K562 (cell line): ENCODE measurements around the gene PTPMT1. TPM values are rescaled to one million over a fixed set of nuclear protein-coding genes. Genes with fewer than 3 reads are reported as not detected.

ENCODE experiments used
- BRF1 ChIP-seq: IDR thresholded peaks from 3 replicates; pipeline ENCODE4 v1.6.1; 2011; ENCODE audit warnings: borderline replicate concordance, mild to moderate bottlenecking; ENCODE audit not compliant: insufficient read length; ENCODE audit errors: extremely low read depth
- FOXA1 ChIP-seq: fragments of 450-650 bp; IDR thresholded peaks from 2 replicates; pipeline ENCODE4 v1.6.1; 2016; ENCODE audit warnings: mild to moderate bottlenecking, borderline replicate concordance
- MBD2 ChIP-seq: sonication (generic); IDR thresholded peaks from 2 replicates; pipeline ENCODE4 v1.6.1; 2016; ENCODE audit warnings: low read depth, borderline replicate concordance
- MXI1 ChIP-seq: IDR thresholded peaks from 2 replicates; pipeline ENCODE4 v1.6.1; 2011; ENCODE audit warnings: low read depth, mild to moderate bottlenecking, improper control_type of control experiment, low read length
- RAD51 ChIP-seq: fragments of 450-650 bp; IDR thresholded peaks from 2 replicates; pipeline ENCODE4 v1.7.1; 2016; ENCODE audit warnings: low read depth, mild to moderate bottlenecking, borderline replicate concordance
- SMAD2 ChIP-seq: fragments of 150-350 bp; IDR thresholded peaks from 2 replicates; pipeline ENCODE4 v1.6.1; 2014; ENCODE audit warnings: low read depth, mild to moderate bottlenecking, low read length
- SNIP1 ChIP-seq: fragments of 450-650 bp; IDR thresholded peaks from 2 replicates; pipeline ENCODE4 v1.7.1; 2017; ENCODE audit warnings: low read depth, mild to moderate bottlenecking
- SPI1 ChIP-seq: IDR thresholded peaks from 2 replicates; pipeline ENCODE4 v1.6.1; 2011; ENCODE audit warnings: low read depth, low read length, control low read depth, borderline replicate concordance
- SRSF3 ChIP-seq: fragments of 200-400 bp; formaldehyde crosslinking; IDR thresholded peaks from 2 replicates; pipeline ENCODE4 v1.6.1; 2016; ENCODE audit warnings: mild to moderate bottlenecking, low read length, moderate library complexity; ENCODE audit not compliant: insufficient read depth
- ZNF143 ChIP-seq: sonication (generic); formaldehyde crosslinking; IDR thresholded peaks from 2 replicates; pipeline ENCODE4 v1.9.0; 2022; ENCODE audit warnings: mild to moderate bottlenecking, missing genetic modification reagents
- polyA plus RNA-seq, 8 experiments: library from polyadenylated mRNA; depleted of rRNA in 4 of 8; stranded (reverse) in 5 of 8; unstranded in 3 of 8; fragments of >200 nt; fragmentation: Nextera tagmentation in 2 of 8; fragmentation: Illumina TruSeq in 1 of 8; extraction: Ambion mirVana in 2 of 8; extraction: Trizol in 1 of 8; gene quantifications; 2 replicates each; pipeline versions ENCODE4 v1.2.1 to v1.2.3, GENCODE V29; 2011 to 2014; ENCODE audit warnings: inconsistent platforms in 1 of 8, missing spikeins in 1 of 8
- total RNA-seq, 7 experiments: library from RNA; depleted of rRNA in 6 of 7; stranded (reverse); fragments of >200 nt in 6 of 7; fragmentation: Illumina TruSeq in 2 of 7; extraction: Trizol in 2 of 7; gene quantifications; 2 replicates each; pipeline versions ENCODE4 v1.2.1 to v1.2.3, GENCODE V29; 2011 to 2021; ENCODE audit warnings: low replicate concordance in 1 of 7
- TF ChIP-seq, protein P1 (sequence below): fragments of 450-650 bp; IDR thresholded peaks from 2 replicates; pipeline ENCODE4 v1.6.1; 2014; ENCODE audit warnings: low read depth, mild to moderate bottlenecking, moderate library complexity, borderline replicate concordance
- TF ChIP-seq, protein P2 (sequence below): fragments of 450-650 bp; formaldehyde crosslinking; IDR thresholded peaks from 2 replicates; pipeline ENCODE4 v1.4.0; 2020; ENCODE audit warnings: mild to moderate bottlenecking, moderate library complexity
- TF ChIP-seq, protein P3 (sequence below): fragments of 450-650 bp; IDR thresholded peaks from 2 replicates; pipeline ENCODE4 v1.6.1; 2018; ENCODE audit not compliant: partially characterized antibody
- TF ChIP-seq, protein P4 (sequence below): fragments of 250-450 bp; sonication (Bioruptor Pico); IDR thresholded peaks from 2 replicates; pipeline ENCODE4 v1.4.0; 2020

The PTPMT1 gene
- total and polyA plus RNA-seq, 9 of the 15 experiments (the other 6 are each of a cell fraction or from before 2014, with no cell fraction given): 10.4 to 140 (median 67.2) TPM

DNA sequence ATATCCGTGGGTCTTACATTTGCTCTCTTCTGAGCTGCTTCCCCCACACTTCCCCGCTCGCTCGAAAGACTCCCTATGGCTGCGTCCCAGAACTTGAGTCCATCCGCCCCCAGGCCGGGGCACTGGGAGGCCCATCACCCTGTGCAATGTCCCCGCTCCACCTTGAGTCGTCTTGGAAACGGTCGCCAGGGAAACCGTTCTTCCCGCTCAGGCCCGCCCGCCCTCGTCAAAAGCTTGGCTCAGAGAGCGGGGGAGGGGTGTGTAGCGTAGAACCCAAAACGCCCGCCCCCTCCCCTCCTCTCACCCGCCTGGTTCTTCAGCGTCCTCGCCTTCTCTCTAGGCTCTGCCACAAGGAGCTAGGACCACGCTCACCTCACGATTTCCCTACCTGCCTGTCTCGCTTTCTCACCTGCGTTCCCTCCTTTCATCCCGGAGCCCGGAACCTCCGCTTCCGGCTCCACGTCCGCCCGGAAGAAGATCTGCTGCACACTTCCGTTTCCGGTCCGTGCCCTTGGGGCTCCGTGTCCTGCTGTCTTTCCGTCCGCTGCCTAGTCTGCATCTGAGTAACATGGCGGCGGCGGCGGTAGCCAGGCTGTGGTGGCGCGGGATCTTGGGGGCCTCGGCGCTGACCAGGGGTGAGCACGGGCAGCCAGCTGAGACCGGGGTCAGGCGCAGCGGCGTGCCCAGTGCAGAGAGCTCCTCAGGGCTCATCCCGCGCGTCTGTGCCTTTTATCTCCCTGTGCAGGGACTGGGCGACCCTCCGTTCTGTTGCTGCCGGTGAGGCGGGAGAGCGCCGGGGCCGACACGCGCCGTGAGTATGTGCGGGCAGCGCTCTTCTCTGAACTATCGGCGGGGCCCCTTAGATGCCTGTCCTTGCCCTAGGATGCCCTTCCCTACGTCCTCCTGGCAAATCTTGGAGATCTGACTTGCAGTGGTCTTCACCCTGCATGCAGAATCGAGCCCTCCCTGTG lies 13.4 kb downstream of the PTPMT1 start, which contains the start of the genes KBTBD4 and NDUFS3 (continued):
- no peak for TF ChIP-seq SMAD2
- no peak for TF ChIP-seq SRSF3
- TF ChIP-seq, protein P1, sequence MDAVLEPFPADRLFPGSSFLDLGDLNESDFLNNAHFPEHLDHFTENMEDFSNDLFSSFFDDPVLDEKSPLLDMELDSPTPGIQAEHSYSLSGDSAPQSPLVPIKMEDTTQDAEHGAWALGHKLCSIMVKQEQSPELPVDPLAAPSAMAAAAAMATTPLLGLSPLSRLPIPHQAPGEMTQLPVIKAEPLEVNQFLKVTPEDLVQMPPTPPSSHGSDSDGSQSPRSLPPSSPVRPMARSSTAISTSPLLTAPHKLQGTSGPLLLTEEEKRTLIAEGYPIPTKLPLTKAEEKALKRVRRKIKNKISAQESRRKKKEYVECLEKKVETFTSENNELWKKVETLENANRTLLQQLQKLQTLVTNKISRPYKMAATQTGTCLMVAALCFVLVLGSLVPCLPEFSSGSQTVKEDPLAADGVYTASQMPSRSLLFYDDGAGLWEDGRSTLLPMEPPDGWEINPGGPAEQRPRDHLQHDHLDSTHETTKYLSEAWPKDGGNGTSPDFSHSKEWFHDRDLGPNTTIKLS: peak; percentile 90; the same call in 1 of the 2 replicates
- no peak for TF ChIP-seq SNIP1
- peak; percentile 99 for TF ChIP-seq MXI1
- TF ChIP-seq, protein P2, sequence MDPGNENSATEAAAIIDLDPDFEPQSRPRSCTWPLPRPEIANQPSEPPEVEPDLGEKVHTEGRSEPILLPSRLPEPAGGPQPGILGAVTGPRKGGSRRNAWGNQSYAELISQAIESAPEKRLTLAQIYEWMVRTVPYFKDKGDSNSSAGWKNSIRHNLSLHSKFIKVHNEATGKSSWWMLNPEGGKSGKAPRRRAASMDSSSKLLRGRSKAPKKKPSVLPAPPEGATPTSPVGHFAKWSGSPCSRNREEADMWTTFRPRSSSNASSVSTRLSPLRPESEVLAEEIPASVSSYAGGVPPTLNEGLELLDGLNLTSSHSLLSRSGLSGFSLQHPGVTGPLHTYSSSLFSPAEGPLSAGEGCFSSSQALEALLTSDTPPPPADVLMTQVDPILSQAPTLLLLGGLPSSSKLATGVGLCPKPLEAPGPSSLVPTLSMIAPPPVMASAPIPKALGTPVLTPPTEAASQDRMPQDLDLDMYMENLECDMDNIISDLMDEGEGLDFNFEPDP (CRISPR knock-in tag): no peak
- TF ChIP-seq SPI1: no peak
- TF ChIP-seq, protein P3, sequence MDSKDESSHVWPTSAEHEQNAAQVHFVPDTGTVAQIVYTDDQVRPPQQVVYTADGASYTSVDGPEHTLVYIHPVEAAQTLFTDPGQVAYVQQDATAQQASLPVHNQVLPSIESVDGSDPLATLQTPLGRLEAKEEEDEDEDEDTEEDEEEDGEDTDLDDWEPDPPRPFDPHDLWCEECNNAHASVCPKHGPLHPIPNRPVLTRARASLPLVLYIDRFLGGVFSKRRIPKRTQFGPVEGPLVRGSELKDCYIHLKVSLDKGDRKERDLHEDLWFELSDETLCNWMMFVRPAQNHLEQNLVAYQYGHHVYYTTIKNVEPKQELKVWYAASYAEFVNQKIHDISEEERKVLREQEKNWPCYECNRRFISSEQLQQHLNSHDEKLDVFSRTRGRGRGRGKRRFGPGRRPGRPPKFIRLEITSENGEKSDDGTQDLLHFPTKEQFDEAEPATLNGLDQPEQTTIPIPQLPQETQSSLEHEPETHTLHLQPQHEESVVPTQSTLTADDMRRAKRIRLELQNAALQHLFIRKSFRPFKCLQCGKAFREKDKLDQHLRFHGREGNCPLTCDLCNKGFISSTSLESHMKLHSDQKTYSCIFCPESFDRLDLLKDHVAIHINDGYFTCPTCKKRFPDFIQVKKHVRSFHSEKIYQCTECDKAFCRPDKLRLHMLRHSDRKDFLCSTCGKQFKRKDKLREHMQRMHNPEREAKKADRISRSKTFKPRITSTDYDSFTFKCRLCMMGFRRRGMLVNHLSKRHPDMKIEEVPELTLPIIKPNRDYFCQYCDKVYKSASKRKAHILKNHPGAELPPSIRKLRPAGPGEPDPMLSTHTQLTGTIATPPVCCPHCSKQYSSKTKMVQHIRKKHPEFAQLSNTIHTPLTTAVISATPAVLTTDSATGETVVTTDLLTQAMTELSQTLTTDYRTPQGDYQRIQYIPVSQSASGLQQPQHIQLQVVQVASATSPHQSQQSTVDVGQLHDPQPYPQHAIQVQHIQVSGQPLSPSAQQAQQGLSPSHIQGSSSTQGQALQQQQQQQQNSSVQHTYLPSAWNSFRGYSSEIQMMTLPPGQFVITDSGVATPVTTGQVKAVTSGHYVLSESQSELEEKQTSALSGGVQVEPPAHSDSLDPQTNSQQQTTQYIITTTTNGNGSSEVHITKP: peak; percentile 94
- peak; percentile 90 for TF ChIP-seq MBD2
- no peak for TF ChIP-seq ZNF143 (CRISPR knock-in tag)
- TF ChIP-seq, protein P4, sequence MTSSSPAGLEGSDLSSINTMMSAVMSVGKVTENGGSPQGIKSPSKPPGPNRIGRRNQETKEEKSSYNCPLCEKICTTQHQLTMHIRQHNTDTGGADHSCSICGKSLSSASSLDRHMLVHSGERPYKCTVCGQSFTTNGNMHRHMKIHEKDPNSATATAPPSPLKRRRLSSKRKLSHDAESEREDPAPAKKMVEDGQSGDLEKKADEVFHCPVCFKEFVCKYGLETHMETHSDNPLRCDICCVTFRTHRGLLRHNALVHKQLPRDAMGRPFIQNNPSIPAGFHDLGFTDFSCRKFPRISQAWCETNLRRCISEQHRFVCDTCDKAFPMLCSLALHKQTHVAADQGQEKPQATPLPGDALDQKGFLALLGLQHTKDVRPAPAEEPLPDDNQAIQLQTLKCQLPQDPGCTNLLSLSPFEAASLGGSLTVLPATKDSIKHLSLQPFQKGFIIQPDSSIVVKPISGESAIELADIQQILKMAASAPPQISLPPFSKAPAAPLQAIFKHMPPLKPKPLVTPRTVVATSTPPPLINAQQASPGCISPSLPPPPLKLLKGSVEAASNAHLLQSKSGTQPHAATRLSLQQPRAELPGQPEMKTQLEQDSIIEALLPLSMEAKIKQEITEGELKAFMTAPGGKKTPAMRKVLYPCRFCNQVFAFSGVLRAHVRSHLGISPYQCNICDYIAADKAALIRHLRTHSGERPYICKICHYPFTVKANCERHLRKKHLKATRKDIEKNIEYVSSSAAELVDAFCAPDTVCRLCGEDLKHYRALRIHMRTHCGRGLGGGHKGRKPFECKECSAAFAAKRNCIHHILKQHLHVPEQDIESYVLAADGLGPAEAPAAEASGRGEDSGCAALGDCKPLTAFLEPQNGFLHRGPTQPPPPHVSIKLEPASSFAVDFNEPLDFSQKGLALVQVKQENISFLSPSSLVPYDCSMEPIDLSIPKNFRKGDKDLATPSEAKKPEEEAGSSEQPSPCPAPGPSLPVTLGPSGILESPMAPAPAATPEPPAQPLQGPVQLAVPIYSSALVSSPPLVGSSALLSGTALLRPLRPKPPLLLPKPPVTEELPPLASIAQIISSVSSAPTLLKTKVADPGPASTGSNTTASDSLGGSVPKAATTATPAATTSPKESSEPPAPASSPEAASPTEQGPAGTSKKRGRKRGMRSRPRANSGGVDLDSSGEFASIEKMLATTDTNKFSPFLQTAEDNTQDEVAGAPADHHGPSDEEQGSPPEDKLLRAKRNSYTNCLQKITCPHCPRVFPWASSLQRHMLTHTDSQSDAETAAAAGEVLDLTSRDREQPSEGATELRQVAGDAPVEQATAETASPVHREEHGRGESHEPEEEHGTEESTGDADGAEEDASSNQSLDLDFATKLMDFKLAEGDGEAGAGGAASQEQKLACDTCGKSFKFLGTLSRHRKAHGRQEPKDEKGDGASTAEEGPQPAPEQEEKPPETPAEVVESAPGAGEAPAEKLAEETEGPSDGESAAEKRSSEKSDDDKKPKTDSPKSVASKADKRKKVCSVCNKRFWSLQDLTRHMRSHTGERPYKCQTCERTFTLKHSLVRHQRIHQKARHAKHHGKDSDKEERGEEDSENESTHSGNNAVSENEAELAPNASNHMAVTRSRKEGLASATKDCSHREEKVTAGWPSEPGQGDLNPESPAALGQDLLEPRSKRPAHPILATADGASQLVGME (CRISPR knock-in tag): peak; percentile 90
- TF ChIP-seq FOXA1: no peak
- no peak for TF ChIP-seq BRF1
- peak; percentile 37; the same call in 1 of the 2 replicates for TF ChIP-seq RAD51
